GM21381 (cell line): ENCODE results near the gene MXD4.
A peak's percentile ranks its signal among the peaks of the same experiment; 100 is the strongest.

ENCODE experiments used
- ATAC-seq: cut with Tn5 transposase; IDR thresholded peaks from one replicate; pipeline ENCODE4 v1.9.1; 2021; ENCODE audit warnings: mild to moderate bottlenecking, moderate library complexity; ENCODE audit not compliant: unreplicated experiment

Gene MXD4

GRCh38 chr4:2251795-2252529 lies 9.9 kb downstream of the MXD4 start:
- no peak for ATAC-seq

- ATAC-seq: no peak
Measured at GRCh38 chr4:2251073-2251794, 10.7 kb downstream of the MXD4 start.

GRCh38 chr4:2250357-2251072 lies 11.4 kb downstream of the MXD4 start:
- ATAC-seq: no peak

- no peak for ATAC-seq
Measured at GRCh38 chr4:2249526-2250356, 12.2 kb downstream of the MXD4 start.

- ATAC-seq: no peak
Measured at GRCh38 chr4:2248821-2249261, 13.1 kb downstream of the MXD4 start.

- no peak for ATAC-seq
Measured at GRCh38 chr4:2248044-2248780, 13.7 kb downstream of the MXD4 start.

GRCh38 chr4:2247128-2248043 lies 14.5 kb downstream of the MXD4 start:
- no peak for ATAC-seq

GRCh38 chr4:2246384-2247127 lies 15.4 kb downstream of the MXD4 start:
- no peak for ATAC-seq

- ATAC-seq: no peak
Measured at GRCh38 chr4:2245787-2246275, 16.1 kb downstream of the MXD4 start.

- no peak for ATAC-seq
Measured at GRCh38 chr4:2245057-2245786, 16.7 kb downstream of the MXD4 start.

- no peak for ATAC-seq
Measured at GRCh38 chr4:2243681-2244380, 18.1 kb downstream of the MXD4 start.

- ATAC-seq: peak; percentile 88
Measured at GRCh38 chr4:2241410-2242353, 20.2 kb downstream of the MXD4 start, which contains the start of the genes HAUS3 and POLN. TSS of gene HAUS3 (minus strand) at chr4:2242121. CDS start at chr4:2240946, 1,175 bp downstream. TSS of gene POLN (minus strand) at chr4:2242121. CDS start at chr4:2229231, 12,890 bp downstream.

GRCh38 chr4:2241003-2241402 lies 20.9 kb downstream of the MXD4 start:
- ATAC-seq: no peak

- no peak for ATAC-seq
Measured at GRCh38 chr4:2236944-2237666, 24.8 kb downstream of the MXD4 start.

- no peak for ATAC-seq
Measured at GRCh38 chr4:2231082-2231481, 30.8 kb downstream of the MXD4 start.
